Cardiac fibroblast (primary cell): Measurements from ENCODE around the gene SMYD3.

Experiments used
- DNase-seq, 2 donors: peaks; one replicate each; pipeline versions ENCODE4 v3.0.0 to v3.0.0-alpha.2; 2010; ENCODE audit warnings: low read depth in 2 of 2
- H3K4me3 ChIP-seq, 2 donors: replicated peaks in 1 of 2; 1 replicate in 1 of 2; 2 replicates in 1 of 2; pipeline ENCODE4 v1.5.1; 2011; ENCODE audit warnings: low read depth in 2 of 2, low read length in 2 of 2, mild to moderate bottlenecking in 2 of 2, moderate library complexity in 1 of 2
- TF ChIP-seq, protein P1 (sequence below): IDR thresholded peaks from one replicate; pipeline ENCODE4 v1.5.1; 2011; ENCODE audit warnings: low read depth, mild to moderate bottlenecking, low read length, inconsistent platforms

SMYD3 gene

DNA sequence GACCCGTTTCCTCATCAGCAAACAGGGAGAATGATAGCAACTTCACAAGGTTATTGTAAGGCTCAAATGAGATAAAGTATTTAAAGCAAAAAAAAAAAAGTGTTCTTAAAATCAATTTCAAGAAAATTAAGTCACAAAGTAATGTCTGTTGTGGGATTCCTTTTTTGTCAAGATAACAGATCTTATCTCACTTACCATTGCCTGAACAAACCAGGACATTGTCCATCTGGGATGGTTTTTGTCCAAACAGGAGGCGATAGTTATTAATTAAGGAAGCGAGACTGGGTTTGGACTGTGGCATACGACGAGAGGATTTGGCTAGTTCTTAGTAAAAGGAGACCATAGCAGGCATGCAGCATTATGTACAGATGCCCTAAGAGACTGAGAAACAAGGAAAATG is 458.4 kb downstream of the SMYD3 start:
- DNase-seq = no peak
- no peak overlapping the region for H3K4me3 ChIP-seq
- TF ChIP-seq, protein P1, sequence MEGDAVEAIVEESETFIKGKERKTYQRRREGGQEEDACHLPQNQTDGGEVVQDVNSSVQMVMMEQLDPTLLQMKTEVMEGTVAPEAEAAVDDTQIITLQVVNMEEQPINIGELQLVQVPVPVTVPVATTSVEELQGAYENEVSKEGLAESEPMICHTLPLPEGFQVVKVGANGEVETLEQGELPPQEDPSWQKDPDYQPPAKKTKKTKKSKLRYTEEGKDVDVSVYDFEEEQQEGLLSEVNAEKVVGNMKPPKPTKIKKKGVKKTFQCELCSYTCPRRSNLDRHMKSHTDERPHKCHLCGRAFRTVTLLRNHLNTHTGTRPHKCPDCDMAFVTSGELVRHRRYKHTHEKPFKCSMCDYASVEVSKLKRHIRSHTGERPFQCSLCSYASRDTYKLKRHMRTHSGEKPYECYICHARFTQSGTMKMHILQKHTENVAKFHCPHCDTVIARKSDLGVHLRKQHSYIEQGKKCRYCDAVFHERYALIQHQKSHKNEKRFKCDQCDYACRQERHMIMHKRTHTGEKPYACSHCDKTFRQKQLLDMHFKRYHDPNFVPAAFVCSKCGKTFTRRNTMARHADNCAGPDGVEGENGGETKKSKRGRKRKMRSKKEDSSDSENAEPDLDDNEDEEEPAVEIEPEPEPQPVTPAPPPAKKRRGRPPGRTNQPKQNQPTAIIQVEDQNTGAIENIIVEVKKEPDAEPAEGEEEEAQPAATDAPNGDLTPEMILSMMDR = no peak

GRCh38 chr1:246043556-246043955 is 463.5 kb downstream of the SMYD3 start:
- DNase-seq = peak; percentile 6 to 9
- TF ChIP-seq, protein P1 = no peak

GRCh38 chr1:246041360-246041759 is 465.7 kb downstream of the SMYD3 start:
- TF ChIP-seq, protein P1 = no peak
- H3K4me3 ChIP-seq = no peak overlapping the region
- DNase-seq = no peak

More at GRCh38 chr1:246043556-246043955, 463.5 kb downstream of the SMYD3 start:
- H3K4me3 ChIP-seq = no peak overlapping the region

DNA sequence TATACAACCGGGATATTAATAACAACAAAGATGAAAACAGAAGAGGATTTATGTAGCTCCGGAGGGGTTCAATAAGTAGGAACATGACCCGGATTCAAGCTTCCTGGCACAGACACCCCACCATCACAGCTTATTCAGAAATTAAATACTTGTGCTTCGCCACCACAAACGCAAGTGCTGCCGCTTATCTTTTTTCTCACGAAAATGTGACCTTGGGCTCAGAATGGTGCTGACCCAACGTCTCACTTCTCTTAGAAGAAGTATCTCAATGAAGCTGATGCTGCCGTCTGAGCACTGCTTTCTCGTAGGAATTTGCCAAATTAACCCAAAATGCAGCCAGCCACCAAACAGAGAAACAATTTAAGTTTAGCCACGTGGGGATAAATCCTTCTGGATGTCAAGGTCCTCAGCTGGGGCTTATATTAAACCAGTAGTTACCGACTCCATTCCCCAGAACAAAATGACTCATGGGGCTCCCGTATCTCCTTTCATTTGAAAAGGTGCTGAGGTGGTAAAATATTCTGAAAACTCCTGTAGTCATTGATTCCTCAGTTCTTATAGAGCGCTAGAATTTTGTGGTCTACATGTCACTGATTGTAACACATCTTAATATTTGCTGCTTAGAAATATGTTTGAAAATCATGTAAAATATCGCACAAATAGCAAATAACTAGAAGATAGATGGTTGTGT is 466.7 kb downstream of the SMYD3 start:
- no peak for DNase-seq
- TF ChIP-seq, protein P1 = no peak
- no peak overlapping the region for H3K4me3 ChIP-seq

GRCh38 chr1:246039584-246039983 is 467.5 kb downstream of the SMYD3 start:
- TF ChIP-seq, protein P1 = no peak
- H3K4me3 ChIP-seq = no peak overlapping the region
- no peak for DNase-seq

DNA sequence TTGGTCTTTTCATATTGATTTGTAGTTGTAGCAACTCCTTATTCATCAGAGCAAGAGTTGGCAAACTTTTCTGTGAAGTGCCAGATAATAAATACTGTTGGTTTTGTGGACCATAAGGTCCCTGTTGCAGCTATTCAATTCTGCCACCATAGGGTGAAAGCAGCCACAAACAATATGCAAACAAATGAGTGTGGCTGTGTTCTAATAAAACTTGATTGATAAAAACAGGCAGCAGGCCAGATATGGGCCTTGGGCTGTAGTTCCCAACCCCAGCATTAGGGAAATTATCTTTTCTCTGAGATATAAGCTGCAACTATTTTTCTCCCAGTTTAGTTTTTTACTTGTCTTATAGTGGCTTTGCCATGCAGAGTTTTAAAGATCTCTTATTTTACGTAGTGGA is 469.2 kb downstream of the SMYD3 start:
- TF ChIP-seq, protein P1 = no peak
- DNase-seq = no peak
- H3K4me3 ChIP-seq = no peak overlapping the region

- TF ChIP-seq, protein P1 = no peak
- DNase-seq = no peak
- no peak overlapping the region for H3K4me3 ChIP-seq
Observed at GRCh38 chr1:246036175-246036574, 470.9 kb downstream of the SMYD3 start.
